Stimulated activated CD8-positive, alpha-beta memory T cell treated with anti-CD3 and anti-CD28 coated beads, Interleukin-12 subunit alpha, Interleukin-12 subunit beta, amount 100 ng/mL, for 24 hours (primary cell): ENCODE measurements around the gene SERPINB7.
A peak's percentile ranks its signal among the peaks of the same experiment; 100 is the strongest.

Experiments used
- DNase-seq: peaks from one replicate; pipeline ENCODE4 v3.0.0-alpha.2; 2020; ENCODE audit errors: extremely low read depth

The SERPINB7 gene

GRCh38 chr18:63787673-63788072, 12.5 kb downstream of the SERPINB7 start:
- no peak for DNase-seq

- peak; percentile 16 for DNase-seq
These were observed 13.4 kb downstream of the SERPINB7 start for GRCh38 chr18:63788447-63789096.

GRCh38 chr18:63789327-63789726, 14.1 kb downstream of the SERPINB7 start:
- no peak for DNase-seq

DNA sequence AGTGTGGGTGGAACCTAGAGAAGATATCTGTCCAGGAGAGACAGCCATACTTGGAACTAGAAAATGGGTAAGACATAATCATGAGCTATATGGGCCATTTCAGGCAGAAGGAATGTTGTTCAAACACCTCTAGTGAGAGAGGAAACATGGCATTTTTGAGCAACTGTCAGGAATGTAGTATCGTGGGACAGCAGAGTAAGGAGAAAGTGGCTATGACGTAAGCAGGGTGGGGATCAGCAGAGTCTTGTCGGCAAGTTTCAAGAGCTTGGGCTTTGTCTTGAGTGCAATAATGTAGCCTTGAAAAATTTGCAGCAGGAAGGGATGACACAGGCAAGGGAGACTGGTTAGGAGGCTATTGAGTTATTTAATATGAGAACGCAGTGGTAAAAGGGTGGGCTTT, 20.4 kb downstream of the SERPINB7 start:
- no peak for DNase-seq

GRCh38 chr18:63799189-63799588, 24.0 kb downstream of the SERPINB7 start:
- no peak for DNase-seq

GRCh38 chr18:63801343-63801742, 26.1 kb downstream of the SERPINB7 start:
- no peak for DNase-seq

DNA sequence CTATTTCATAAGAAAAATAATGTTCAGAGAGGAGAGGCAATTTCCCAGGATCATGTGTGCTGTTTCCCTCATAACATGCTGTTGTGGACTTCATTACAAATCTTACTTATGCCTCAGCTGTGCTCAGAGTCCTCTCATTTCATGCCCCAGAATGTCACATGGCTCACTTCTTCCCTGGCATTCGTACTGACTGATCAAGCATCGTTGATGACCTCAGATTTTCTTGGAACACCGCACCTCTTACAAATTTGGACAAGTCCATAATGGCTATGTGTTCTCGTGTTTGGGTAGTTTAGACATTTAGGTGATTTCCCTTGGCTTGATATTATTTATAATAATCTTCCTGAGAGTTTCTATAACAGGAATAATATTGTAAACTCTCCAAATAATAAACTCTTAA, 32.9 kb downstream of the SERPINB7 start:
- no peak for DNase-seq

- no peak for DNase-seq
These were observed 42.3 kb downstream of the SERPINB7 start for GRCh38 chr18:63817441-63818051.

DNA sequence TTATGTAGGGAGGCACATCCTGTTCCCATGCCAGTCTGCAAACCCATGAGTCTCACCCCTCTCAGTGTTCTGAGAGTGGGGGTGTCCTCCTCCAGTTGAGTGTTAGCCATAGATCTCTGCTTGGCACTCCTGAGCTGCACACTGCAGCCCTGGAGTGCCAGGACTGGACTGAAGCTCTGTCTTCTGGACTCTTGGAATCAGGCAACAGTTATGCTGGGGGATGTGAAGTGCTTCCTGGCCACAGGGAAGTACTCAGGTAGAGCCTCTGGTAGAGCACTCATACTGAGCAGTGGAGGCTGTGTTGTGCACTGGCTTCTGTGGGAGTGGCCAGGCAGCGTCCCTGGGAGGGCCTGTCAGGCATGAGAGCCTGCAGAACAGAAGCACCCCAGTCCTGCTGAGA, 43.0 kb downstream of the SERPINB7 start:
- no peak for DNase-seq

- no peak for DNase-seq
These were observed 44.6 kb downstream of the SERPINB7 start for GRCh38 chr18:63819786-63820185.

DNA sequence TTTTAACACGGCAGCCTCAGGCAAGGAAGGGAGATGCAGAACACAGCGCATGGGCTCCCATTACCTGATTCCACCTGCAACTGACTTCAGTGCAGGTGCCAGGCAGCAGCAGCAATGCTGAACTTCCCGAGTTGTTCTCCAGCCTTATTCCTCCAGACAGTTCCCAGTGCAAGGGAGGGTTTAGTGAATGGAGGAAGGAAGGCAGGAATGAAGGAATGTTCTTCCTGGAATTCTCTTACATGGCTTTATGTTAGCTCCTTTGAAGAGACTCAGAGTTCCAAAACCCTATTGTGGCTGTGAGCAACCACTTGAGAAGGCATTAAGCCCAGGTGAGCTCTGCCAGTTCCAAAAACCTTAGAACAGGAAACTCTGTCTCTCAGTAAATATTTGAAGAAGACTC, 45.5 kb downstream of the SERPINB7 start:
- no peak for DNase-seq

DNA sequence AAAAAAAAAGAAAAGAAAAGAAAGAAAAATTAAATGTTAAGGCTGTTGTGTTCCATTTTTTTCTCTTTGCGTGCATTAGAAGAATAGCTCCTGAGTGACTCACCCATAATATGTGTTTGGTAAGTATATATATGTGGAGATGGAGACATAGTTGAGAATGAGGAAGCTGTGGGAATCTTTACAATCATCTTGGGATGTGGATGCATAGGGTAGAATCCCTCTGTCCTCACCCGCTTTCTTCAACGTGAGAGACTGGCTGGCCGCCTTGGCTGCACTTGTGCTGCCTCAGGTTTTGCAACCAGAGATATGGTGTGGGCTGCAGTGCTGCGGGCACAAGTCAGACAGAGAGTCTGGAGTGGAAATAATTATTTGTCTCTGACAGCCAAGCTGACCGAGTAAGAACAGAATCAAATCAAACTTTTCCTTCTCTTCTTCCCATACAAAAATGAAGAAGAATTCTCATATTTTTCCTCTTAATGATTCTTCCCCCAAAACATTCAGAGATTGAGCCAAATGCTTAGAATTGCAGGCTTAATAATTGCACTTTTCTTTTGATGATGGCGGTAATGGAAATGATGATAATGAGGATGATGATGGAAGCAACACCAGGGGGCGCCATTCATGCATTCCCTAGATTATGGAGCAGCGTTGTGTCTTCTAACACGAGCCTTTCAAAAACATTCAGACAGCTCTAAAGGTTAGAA, 48.5 kb downstream of the SERPINB7 start:
- no peak for DNase-seq

- DNase-seq = no peak
These were observed 49.0 kb downstream of the SERPINB7 start for GRCh38 chr18:63824220-63824525.

GRCh38 chr18:63828120-63828519, 52.9 kb downstream of the SERPINB7 start:
- DNase-seq = no peak

- no peak for DNase-seq
These were observed 53.4 kb downstream of the SERPINB7 start for GRCh38 chr18:63828656-63829055.

- DNase-seq = no peak
These were observed 54.7 kb downstream of the SERPINB7 start for GRCh38 chr18:63829886-63830285.

- DNase-seq = no peak
These were observed 56.0 kb downstream of the SERPINB7 start for GRCh38 chr18:63831080-63831788.

GRCh38 chr18:63832470-63832869, 57.3 kb downstream of the SERPINB7 start:
- DNase-seq = no peak

DNA sequence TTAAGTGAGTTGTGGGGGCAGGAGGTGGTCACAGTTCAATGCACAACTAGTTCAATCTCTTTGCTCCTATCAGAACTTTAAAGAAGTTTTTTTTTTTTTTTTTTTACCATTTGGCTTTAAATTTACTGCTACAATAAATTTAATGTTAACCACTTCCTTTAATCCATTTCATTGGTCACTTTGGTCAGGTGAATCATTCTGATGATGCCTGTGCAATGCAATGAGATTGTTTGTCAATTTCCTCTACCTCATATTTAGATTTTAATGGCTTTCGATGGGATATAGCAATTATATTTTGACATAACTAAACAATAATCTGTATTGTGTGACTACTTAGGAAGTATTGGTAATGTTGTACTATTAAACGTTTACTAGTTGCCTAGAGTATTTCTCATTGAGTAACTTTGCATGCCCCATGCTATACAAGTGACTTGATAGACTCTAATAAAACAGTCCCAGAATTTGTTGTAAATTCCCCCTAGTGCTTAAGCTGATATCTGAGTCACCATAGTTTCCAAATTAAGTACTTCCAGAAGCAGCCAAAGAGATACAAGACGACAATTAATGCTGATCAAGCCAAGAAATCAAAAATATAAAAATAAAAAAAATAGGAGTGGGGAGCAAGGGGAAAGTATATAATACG, 59.4 kb downstream of the SERPINB7 start:
- no peak for DNase-seq

DNA sequence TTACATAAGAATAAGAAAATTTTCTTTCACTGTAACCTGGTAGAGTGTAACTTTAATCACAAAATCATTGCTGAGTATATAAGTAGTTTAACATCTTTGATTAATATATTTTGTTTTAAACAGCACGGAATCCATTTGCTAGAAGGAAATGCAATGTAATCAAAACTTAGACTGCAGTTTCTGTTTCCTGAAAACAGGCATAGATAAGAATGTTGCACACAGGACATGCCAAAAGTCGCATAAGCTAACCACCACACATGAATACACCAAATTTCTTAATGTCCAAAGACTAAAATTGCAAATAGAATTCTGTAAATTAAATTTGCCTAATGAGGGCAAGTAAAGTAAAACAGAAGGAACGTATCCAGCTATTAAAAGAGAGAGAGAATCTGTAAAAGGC, 61.2 kb downstream of the SERPINB7 start:
- no peak for DNase-seq

GRCh38 chr18:63837590-63837989, 62.4 kb downstream of the SERPINB7 start:
- DNase-seq = no peak

GRCh38 chr18:63843008-63843407, 67.8 kb downstream of the SERPINB7 start:
- DNase-seq = no peak
